NCI-H345 treated with DMSO at 0.1 percent for 48 hours (cell line): Measurements from ENCODE around the gene GABRR3.

Source experiments
- DNase-seq: peaks from one replicate; lab custom pipeline; 2025; ENCODE audit not compliant: unreplicated experiment; lab: John Stamatoyannopoulos, UW

Gene GABRR3

DNA sequence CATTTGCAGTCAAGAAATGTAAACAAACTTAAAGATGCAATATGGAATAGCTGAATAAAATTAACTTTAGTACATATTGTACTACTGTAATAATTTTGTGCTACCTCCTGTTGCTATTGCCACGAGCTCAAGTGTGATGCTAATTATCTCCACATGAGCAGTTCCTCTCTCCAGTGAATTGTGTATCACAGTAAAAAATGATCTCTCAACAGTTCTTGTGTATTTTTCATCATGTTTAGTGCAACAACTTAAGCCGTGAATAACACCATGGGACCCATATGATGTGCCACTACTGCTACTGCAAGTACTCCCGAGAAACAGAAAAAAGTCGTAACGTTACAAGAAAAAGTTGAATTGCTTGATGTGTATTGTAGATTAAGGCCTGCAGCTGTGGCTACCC lies 75.2 kb downstream of the GABRR3 start:
- DNase-seq, result no peak

DNA sequence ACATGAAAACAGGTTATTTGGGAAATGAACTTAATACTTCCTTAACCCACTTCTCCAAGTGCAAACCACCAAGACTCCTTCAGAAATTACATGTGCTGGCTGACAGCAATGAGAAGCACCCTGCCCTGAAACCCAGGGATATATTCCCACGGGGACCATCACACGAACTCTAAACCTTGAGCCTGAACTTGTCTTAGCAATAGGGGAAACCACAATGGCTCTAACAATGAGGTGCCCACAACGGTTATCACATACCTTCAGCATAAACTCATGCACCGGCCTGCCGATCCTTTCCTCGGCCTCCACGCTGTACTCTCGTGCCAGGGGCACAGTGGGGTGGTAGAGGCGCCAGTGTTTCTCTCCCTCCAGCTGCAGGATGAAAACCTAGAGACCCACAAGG lies 76.3 kb downstream of the GABRR3 start:
- no peak for DNase-seq

DNA sequence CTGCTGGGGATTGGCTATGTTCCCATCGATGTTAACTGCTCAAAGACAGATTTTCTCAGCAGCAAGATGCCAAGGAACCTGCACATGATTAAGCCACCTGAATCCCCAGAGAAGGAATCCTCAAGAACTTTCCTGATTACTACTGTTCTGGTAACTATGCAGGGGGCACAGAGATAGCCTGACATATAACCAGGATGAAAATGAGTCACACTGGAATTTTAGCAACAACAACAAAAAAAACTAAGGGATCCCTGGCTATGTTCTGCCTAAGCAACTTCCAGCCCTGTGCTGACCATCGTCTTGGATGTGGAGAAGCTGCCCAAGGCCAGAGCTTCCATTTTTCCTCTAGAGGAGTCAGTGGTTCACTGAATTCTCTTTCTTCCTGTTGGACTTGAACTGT lies 76.7 kb downstream of the GABRR3 start:
- no peak for DNase-seq

DNA sequence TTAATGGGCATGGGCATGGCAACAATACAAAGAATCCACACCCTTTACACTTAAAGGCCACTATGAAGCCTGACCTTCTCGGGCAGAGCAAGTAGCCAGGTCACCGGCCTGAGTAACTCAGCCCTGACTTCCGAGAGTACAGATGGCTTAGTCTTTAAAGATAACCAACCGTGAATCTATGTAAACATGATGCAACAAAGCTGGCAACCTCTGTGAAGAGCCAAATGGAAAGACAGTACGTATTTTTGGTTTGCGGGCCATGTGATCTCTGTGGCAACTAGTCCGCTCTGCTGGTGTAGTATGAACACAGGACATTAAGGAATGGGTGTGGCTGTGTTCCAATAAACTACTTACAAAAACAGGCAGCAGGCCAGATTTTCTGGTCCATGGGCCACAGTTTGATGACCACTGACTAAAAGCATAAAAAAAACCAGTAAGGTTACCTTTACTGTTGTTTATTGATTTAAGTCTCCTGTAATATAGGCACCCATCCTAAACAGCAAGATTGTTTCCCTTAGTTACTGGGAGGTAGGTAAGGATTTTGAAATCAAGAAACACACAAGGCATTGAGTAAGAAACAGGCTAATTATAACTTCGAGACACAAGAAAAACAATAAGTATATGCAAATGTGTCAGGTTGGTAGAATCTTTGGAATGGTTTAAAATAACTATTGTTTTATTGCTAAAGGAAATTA lies 77.4 kb downstream of the GABRR3 start:
- no peak for DNase-seq

DNA sequence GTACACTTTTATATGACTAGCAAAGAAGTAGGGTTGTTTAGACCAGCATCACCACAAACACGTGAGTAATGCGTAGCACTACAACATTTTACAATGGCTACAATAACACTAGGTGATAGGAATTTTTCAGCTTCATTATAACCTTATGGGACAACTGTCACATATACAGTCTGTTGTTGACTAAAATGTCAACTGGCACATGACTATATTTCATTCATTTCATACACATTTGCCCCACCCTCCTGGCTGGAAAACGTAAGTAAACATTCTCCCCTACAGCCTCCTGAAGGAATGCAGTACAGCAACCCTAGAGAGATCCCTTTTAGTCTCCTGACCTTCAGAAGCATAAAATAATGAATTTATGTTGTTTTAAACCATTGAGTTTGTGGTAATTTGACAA lies 79.1 kb downstream of the GABRR3 start:
- DNase-seq, result no peak

DNA sequence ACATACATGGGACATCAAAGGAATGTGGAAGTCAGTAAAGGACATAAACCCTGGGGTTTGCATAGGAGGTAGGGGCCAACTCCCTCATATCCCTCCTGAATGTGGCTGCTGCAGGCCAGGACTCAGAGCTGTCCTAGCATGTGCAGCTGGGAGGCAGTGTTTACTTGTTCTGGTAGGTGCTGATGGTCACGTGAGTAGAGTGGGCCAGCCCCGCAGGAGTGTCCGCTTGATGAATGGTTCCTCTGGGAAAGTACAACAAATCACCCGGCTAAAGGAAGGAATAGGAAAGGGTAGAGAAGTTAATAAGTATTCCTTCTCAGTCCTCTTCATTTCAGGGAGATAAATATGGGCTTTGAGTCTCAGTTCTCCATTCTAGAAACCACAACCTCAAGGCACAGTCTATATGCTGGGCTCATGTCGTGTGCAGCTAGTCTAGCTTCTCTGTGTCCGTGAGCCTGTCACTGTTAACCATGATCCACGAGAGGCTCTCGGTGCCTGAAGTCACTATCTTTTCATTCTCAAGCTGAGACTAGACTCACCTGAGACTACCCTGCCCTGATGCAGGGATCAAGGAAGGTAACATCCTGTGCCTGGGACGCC lies 80.8 kb downstream of the GABRR3 start:
- no peak for DNase-seq

DNA sequence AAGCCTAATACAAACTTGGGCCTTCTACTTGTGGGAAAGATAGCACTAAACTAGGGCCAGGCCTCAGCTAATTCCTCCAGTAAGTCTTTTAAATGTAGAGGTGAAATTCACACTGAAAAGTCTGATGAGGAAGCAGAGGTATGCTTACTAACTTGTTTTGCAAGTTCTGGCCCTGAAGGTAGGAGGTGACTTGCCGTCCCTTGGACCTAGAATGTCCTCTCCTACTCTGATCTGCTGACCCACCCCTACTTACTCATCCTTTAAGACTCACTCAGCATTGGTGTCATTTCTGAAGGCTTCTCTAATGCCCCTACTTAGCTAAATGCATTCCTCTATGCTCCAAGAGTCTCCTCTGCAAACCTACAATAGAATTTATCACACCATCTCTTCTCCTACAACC lies 82.2 kb downstream of the GABRR3 start:
- DNase-seq, result no peak

DNA sequence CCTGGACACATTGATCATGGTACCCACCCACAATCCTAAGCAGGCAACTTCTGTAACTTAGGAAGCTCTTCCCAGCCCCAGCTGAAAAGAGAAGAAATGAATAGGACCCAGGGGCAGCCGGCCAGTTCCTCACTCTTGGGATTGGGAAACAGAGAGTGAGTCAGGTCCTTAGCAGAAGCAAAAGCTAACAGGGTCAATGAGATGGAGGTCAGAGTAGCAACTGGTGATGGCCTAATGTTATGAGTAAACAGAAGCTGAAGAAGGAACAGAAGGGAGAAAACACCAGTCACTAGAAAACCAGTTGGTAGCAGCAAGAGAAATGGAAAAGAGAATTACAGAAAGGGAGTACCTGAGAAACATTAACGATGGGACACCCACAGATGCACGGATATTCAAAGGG lies 82.8 kb downstream of the GABRR3 start:
- DNase-seq, result no peak

DNA sequence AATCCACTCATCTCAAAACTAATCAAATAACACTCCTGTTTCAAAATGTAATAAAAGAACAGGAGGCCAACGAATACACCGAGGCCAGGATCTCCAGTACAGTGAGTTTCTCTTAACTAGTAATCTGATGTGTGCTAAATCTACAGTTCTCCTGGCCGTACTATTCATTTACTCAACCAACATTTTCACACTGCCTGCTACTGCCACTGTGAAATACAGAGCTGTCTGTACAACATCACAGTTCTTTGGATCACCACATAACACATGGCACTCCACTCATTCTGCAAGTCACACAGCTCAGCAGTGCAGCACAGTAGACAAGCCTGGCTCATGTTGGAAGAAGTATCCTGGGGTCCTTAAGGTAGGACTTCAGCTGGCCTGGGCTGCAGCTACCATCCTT lies 84.8 kb downstream of the GABRR3 start:
- no peak for DNase-seq

DNA sequence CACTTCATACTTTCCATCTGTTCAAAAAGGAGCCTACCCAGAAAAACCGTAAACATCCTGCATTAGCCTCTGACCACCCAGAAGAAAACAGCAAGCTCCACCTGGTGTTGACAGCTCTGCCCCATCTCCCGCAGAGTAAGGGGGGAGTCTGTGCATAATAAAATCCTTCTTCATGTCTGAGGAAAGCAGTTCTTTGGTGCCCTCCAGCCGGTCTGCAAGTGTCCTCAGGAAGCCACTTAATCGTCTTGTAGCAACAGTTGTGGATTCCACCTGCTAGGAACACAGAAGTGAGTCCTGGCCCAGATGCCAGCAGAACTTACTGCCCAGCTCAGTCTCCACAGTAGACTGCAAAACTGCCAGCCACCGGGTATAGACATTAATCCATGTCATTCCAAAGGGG lies 85.4 kb downstream of the GABRR3 start:
- DNase-seq, result no peak

DNA sequence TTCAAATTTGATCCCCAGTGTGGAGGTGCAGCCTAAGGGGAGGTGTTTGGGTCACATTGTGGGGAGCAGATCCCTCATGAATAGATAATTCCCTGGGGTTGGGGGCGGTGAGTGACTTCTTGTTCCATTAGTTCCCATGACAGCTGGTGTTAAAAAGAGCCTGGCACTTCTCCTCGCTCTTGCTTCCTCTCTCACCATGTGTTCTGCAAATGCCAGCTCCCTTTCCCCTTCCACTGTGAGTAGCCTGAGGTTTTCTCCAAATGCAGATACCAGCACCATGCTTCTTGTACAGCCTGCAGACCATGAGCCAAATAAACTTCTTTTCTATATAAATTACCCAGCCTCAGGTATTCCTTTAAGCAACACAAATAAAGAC lies 86.0 kb downstream of the GABRR3 start:
- no peak for DNase-seq

DNA sequence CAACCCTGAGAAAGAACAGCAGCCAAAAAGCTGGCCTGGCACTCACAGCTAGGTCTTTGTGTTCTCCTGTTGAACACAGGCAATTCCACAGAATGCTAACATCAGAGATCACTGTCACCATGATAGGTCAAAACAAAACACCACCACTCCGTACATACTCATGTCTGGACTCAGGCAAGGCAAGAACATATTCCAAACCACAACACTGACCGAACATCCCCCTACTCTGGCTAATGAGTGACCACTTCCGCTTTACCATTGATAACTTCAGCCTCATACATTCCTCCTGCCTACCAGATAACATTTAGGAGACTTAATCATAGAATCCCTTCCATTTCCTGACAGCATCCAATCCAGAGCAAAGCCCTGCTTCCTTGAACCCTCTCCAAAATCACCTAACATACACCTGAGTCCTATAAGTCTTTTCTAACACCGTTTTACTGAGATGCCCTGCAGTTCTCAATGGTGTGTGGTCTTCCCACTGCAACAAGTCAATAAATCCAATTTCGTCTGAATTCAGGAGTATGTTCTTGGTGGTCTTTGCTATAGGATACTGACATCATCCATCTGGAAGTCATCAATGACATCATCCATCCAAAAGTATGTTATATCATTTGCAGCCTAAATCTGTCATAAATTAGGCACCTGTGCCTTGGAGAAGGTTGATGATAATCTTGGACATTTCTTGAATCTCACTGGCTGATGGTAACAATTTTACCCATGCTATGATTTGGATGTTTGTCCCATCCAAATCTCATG lies 86.6 kb downstream of the GABRR3 start:
- DNase-seq, result no peak

DNA sequence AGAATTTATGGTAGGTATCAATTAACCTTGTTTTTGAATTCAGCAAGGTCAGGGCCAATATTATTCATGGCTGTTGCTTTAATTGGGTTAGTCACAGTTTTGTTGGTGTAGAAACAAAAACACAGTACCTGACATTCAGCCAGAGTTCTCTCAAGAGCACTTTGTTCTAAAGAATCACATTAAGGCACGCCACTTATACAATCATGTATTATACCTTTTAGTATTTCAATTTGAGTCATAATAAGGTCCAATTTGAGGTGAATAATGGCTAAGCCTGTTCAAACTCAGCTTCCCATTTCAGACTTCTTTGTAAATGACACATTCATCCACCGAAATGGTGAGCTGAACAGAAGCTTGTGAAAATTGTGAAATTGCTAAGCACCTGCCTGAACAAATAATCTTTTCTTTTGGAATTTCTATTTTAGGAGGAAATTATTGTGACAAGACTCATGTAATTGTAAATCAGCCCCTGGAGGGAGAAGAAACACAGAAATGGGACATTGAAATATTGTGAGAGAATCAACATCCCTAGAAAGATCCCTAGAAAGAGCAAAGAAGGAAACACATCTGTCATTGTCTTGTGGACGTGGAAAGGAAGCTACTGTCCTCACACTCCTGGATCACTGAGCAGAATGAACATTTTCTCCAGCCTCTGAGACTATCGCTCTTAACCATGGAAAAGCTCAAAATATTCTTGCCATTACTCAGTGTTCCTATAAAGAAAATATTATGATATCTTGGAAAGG lies 92.1 kb downstream of the GABRR3 start:
- no peak for DNase-seq

DNA sequence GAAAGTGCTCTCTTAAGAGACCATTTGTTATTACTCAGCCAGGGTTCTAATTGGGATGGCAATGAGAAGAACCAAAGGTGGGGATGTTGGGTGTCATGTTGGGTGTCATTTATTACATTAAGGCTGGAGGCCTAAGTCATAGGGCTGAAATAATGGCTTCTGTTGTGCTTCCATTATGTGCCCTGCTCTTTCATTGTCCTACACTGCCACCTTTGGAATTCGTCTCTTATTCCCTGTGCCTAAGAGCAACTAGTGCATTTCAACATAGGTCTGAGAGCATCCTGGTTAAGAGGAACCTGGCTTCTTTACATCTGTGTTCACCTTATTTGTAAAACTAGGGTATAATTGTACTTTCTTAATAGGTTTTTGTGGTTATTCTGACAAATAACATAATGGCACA lies 95.1 kb downstream of the GABRR3 start:
- no peak for DNase-seq

DNA sequence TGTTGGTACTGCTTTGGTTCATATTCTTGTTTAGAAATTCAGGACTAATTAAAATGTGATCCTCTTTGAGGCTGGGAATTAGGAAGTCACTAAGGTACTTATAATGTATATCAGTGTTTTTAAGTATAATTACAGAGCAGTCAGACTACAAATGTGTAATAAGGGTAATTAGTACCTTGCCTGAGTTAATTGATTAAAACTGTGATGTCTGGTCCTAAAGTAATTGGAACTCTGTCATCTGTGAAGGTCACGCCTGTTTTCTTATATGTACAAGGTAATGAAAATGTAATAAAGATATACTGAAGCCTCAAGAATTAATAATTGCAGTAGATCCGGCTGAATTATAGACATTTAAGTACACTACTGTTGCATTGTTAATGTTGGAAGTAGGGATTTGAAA lies 95.7 kb downstream of the GABRR3 start:
- DNase-seq, result no peak

DNA sequence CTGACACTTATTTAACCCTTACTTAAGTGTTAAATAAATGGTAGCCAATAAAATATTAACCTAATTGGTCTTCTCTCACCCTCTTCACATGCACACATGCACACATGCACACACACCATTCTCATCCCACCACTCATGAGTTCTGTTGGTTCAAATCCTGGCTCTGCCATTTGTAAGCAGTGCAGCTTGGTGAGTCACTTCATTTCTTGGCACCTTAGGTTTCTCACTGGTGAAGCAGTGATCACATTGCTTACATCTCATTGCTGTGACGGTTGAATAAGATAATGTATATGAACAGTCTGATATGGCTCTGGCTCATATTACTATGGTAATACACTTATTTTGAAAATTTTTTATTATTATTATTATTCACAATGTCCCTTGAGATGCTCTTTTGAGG lies 96.7 kb downstream of the GABRR3 start:
- no peak for DNase-seq

DNA sequence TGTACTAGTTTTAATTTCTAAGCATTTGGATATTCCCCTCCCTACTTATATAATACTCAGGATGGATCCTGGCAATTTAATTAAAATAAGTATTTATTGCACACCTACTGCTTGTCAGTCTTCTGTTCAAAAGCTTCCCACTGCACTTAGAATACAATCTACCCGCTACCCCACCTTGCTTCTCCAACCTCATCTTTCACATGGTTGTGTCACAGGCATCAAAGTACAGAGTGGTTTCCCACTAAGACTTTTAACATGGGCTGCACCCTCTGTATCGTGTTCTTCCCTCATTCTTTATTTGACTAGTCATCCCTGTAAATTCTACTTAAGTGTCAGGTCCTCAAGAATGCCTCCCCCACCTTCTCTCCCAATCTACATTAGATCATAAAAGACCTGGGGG lies 97.9 kb downstream of the GABRR3 start:
- no peak for DNase-seq

DNA sequence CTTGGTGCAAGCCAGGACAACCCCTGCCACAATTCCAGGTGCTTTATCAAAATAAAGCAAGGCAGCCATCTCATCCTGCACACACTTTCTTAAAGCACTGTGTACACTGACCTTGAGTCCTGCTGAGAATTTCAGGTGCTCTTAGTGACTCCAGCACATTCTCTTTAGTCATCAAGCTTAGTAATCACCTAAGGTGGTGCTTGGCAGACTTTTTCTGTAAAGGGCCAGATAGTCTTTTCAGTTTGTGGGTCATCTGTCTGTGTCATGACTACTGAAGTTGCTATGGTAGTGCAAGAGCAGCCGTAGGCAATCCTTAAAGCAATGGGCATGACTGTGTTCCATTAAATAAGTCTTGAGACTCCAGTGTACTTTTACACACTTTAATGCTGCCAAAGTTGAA lies 99.3 kb downstream of the GABRR3 start:
- DNase-seq, result no peak
